Kidney tubule cell (primary cell): ENCODE measurements around the gene ZIC1.

Experiments used
- DNase-seq: peaks from one replicate; pipeline ENCODE4 v3.0.0-alpha.2; 2018; ENCODE audit warnings: low spot score

Gene ZIC1

DNA sequence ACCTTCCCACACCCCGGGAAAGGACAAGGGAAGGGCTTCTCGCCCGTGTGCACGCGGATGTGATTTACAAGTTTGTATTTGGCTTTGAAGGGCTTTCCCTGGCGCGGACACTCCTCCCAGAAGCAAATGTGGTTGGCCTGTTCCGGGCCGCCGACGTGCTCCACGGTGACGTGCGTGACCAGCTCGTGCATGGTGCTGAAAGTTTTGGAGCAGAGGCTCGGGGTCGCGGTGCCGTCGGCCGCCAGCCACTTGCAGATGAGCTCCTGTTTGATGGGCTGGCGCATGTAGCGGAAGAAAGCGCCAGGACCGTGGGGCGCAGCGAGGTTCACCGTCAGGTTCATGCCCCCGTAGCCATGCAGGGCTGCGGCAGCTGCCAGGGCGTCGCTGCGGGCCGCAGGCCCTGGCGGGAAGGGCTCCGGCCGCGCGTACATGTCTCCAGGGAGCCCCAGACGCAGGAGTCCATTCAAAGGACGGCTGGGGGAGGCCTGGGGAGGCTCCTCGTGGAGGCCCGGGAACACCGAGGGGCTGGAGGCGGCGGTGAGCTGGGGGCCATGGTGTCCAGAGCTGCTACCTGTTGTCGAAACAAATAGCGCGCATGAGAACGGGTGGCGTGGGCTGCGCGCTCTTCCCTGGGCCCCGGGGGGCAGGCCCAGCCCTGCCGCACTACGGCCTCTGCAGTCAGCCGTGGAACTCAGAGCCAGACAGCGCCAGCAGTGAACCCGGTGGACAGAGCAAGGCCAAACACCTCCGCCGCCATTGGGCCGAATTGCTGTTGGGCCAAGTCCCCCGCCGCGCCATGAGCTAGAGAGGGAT is 13.1 kb upstream of the ZIC1 start:
- no peak for DNase-seq

DNA sequence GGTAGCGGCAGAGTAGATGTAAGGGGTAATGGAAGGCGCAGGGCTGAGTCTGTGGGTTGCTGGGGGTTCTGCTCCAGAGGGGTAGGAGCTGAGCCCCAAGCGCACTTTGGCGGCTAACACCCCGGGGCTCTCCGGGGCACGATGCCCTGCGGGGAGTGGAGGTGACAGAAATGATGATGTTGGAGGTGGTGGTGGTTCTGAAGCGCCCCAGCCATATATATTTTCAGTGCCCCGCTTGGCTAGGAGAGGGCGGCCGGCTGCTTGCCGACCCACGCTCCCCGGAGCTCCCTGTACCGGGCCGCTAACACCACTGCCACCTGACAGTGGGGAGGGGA is 12.5 kb upstream of the ZIC1 start:
- DNase-seq = no peak

DNA sequence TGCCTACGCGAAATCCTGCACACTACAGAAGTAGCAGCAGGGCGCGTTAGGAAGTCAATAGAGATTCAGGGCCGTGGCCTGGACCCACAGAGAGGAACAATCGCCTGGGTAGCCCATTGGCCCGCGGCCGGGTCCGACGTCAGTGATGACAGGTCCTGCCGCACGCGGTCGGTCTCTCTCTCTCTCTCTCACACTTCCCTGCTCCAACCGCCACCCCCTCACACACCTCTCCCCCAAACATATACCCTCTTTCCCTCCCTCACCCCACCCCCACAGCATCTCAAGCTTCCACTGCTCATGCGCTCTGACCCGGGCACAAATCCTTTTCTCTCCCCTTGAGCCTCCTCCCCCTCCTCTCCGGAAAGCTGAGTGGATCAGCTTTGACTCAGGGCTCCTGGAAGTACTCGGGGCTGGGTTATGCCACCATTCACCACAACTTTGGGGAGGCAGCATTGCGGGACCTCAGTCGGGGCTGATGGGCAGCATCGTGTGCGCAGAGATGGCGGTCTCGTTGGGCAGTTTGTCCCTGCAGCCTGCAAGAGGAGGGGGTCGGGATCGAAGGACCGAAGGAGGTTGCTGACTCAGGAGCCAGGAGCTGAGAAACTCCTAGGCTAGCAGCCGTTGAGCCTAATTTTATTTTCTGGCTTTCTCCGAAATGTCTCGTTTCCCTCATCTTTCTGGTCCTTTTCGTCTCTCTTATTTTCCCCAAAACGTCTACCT is 11.8 kb upstream of the ZIC1 start:
- no peak for DNase-seq

DNA sequence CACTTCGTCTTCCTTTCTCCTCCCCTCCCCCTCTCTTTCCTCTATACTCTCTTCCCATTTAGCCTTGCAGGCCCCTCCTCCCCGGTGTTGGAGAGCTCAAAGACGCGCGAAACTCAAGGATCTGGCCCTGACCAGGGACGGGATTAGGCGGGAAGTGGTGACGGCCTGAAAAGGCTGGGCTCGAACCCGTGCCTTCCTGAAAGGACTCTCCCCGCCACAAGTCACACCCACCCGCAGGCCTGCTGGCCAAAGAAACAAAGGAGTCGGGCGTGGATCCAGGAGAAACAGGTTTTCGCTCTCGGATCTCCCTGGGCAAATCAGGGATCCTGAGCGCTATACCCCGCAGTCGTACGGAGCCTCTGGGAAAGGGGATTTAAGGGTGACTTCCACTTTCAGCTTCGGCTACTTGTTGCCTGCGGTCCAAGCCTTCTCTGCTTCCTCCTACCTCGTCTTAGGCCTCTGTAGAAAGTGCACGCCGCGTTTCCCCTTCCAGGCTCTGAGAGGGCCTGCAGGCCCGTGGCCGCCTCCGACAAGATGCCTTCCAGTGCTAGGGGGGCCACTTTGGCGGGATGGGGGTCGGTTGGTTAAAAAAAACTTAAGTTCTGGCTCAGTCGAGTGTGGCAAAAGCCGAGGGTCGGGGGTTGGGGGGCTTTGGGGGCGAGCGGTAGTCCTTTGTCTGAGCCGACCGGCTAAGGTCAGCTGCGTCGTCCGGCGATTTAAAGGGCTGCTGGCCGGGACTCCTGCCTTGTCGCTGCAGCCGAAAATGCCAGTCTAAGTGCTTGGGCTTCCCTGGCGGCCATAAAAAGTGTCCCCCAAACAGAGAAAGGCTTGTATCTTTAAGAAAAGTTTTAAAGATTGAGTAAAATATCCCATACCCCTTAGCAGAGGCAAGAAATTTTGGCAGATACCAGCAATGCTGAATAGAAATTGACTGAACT is 11.0 kb upstream of the ZIC1 start:
- DNase-seq = no peak

DNA sequence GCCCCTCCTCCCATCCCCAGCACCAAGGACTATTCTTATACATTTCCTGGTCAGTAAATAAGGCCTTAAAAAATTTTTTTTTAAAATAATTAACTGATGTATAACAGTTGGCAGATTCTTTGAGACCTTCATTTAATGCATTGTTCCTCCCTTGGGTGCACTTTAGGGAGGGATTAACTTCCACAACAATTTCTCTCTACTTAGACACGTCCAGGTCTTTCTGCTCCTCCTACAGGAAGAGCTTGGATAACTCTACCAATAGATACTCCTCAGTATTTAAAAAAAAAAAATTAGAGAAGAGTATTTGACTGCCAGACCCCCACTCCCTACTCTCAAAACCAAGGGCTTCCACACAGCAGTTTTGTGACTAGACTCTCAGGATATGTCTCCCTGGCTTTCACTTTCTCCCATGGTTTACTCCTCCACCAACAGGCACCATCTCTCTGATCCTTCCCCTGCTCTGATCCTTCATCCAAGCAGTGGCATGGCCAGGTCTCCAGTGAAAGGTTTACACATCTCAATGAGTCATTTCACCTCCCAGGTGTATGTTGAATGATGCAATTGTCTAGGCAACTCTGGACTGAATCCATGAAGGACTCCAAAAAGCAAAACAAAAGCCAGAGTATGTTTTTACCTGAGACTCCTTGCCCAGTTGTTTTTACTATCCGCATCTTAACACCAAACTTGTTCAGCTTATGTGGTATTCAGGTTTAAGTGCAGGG is 10.2 kb upstream of the ZIC1 start:
- DNase-seq = peak; percentile 24

DNA sequence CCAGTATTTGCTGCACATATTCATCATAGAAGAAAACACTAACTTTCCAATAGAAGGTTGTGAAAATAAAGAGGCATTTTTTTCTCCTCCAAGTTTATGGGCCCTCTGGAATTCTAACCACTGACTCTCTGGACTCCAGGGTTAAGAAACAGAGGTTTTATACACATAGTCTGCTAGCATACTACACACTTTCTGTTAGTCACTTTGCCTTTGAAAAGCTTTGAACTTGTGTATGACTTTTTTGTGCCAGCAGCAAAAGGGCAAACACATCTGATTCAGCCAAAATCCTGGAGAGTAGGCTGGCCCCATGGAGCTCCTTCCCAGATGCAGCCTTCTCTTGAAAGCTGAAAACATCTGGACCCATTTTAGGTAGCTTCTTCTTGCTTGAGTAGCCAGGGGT is 9.1 kb upstream of the ZIC1 start:
- DNase-seq = no peak

DNA sequence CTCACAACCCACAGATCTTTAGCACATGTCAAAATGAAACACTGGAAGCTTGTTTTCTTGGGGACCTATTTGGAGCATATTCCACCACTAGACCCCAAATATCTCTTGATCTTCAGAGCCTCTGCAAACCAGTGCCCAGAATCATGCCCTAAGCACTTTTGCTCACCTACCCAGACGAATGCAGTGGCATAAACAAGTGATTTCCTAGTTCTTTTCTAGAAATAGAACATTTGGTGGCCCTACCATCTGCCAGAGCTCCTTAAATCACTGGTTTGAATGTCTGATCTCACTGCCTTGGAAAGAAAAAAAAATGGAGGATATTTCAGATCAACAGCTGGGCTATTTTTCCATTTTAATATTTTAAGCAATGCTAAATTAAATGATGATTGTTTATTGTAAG is 8.2 kb upstream of the ZIC1 start:
- no peak for DNase-seq

DNA sequence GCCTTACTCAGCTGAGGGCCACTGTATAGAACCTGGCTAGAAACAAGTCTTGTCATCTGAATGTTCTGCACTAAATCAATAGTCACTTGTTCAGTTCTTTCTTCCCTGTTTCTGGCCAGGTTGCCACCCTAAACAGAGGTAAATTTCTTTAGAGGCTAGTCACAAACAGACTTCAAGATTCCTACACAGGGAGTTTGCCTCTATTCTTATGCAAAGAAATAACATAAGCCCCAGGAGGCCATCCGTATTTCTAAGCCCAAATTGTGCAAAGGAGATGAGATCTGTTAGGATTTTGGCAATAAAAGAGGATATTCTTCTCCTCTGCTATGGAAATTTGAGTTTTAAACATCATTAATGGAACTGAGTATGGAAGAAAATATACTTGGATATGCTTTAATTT is 7.7 kb upstream of the ZIC1 start:
- DNase-seq = no peak

DNA sequence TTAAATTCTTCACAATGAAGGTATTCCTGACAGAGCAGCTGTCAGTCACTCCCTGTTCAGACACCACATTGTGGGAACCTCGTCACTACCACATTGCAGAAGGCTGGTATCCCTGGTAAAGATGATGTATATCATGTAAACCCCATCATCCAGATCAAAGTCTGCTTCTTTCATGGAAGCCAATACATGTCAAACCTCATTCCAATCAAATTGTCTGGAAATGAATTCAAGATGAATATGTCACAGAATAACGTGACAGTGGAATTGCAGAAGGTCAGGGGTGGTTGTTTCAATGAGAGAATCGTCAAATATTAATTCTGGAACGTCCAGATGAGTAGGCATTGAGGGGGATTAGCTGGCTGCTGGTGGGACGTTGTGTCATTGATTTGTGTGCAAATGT is 7.0 kb upstream of the ZIC1 start:
- no peak for DNase-seq

DNA sequence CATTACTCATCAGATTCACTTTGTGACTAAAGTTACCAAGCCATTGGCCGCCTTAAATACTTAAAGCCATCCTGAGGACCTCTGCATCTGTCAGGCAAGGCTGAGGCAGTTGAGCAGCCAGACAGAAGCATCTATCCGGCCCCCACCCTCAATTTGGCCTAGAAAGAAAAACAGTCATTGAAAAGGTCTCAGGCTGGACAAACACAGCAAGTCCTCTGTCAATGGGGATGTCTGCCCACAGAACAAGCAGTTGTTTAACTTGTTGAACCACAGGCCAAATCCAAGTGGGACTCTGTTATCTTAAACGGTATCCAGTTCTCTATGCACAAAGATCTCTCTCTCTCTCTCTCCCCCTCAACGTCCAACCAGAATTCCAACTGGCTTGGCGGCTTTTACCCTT is 5.7 kb upstream of the ZIC1 start:
- no peak for DNase-seq

DNA sequence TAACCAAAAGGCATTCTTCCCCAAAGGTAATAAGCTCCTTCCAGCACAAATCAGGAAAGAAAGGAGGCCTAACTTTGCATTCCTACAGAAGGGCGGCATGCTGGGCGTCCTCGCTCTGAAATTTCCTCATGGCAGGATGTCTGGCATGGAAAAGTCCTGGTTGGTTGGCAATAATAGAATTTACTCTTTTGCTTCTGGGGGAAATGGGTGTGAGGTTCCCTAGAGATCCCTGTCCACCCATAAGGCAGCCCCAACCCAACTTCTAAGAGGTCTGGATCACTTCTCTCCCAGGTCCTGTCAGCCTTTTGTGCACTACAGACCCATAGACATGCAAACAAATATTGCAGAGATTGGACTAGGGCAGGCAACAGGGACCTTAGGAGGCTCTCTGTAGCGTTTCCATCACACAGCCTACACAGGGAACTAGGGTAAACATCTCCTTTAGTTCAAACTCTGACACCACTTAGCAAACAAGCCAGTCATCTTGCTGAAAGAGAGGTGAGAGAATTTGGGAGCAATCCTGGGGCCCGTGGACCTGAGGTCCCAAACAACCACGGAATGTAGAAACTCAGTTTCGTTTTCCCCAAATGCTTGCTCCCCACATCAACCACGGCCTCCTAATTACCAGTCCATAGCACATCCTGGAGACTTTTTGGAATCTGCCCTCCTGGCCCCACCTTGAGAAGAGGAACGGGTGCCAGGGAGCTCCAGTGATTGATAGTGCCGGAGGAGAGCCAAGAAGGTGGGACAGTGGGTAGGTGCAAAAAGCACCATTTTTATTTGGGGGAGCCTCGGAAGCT is 5.0 kb upstream of the ZIC1 start:
- DNase-seq = no peak

DNA sequence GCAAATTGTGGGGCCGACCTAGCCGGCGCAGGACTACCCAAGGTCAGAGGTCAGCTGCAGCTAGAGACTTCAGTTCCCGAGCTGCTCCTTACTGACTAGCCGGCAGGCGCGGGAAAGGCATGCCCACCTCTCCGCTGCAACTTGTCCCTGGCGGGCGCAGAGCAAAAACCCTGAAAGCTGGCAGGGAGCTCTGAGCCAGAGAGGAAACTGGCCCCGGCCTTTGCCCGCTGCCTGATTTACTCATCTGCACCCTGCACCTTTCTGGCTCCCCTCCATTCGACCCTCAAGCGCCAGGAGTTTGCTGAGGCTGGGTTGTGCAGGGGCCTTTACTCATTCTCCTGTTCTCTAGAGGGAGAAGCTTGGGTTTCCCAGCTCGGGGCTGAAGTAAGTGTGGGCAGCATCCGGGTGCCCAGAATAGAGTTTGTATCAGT is 4.3 kb upstream of the ZIC1 start:
- no peak for DNase-seq

DNA sequence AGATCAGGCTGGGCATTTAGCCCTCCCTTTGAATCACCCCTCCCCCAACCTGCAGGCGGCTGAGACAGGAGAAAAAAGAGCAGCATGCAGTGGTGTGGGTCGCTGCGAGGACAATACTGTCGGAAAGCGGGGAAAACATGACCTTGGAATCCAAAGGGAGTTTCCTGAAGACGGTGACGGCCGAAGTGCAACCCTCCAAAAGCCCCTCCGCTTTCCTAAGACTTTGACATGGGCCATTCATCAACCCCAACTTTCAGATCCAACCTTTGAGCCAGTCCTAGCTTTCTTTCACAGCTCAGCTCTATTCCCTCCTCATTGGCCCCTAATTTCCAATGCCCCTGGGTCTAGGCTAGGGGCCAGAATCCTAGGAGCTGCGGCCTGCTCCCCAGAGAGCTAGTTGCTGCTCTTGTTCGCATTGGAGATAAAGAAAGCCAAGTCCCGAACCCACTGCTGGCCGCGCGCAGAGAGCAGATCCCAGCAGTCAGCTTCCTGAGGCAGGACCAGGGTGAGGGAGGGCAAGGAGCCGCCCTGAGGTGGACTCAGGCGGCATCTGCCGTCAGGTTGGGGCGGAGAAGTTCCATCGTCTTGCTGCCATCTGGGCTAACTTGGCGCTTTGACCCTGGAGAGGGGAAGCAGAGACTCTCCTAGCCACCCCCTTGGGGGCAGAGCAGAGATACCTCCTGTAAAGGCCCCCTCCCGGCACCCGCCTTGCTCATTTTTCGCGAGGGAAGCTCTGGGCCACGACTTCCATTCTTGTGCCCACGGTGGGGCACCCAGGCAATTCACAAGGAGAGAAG is 3.7 kb upstream of the ZIC1 start:
- DNase-seq = no peak

DNA sequence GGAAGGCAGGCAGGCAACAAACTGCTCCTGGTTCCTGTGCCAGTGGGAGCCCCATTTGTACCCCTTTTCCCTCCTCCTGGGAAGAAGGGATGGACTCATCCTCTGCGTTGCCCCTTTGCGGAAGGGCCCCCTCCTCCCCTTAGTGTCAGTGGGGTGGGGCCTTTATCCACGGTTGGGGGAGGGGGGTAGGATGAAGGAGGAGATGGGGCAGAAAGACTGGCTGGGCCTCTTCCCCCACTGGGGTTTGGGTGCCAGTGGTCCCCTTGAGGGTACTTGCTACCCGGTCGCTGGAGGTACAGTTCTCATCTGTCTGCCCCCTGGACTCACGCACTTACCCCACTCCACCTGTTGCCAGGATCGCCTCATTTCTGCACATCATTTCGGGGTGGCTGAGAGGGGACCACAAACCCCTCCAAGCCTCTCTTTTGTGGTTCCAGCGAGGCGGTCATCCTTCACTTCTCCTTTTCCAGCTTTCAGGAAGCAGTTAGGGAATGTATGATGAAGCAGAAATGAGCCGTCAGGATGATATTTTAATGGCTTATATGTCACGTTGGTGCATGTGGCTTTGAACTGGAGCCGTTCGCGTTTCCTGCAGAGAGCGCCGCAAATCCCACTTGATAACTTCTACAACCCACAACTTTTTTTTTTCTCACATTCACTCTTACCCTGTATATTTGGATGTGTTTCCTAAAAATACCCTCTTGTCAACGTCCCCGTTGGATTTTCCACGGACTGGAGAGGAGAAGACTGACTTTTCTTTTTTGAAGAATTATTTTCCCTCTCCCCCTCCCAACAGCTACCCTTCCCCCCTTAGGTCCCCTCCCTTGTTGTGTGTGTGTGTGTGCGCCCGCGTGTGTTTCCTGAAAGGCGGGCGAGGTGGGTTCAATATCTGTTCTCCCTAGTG is 2.9 kb upstream of the ZIC1 start, which contains the start of gene ZIC4:
Gene ZIC4, minus strand, starts transcription at position 516 of the 904 bp plus-strand sequence. CDS start 3,746 bp downstream, outside the sequence.
- DNase-seq = no peak

DNA sequence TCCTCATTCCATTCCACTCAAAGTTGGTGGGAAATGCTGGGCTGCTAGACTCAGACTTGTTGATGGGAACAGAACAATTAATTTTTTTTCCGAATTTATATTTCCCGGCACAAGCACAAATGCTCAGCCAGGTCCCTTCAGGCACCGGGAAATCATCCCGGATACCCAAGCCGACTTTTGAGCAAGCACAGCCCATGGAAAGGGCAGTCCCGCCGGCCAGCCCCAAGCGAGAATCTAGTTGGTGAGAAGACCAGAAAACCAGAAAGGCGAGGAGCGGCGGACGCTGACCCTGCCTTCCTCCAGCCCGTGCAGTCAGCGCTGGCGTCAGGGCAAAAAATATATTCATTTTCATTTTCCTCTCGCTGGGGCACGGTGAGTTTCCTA is 2.1 kb upstream of the ZIC1 start:
- no peak for DNase-seq

DNA sequence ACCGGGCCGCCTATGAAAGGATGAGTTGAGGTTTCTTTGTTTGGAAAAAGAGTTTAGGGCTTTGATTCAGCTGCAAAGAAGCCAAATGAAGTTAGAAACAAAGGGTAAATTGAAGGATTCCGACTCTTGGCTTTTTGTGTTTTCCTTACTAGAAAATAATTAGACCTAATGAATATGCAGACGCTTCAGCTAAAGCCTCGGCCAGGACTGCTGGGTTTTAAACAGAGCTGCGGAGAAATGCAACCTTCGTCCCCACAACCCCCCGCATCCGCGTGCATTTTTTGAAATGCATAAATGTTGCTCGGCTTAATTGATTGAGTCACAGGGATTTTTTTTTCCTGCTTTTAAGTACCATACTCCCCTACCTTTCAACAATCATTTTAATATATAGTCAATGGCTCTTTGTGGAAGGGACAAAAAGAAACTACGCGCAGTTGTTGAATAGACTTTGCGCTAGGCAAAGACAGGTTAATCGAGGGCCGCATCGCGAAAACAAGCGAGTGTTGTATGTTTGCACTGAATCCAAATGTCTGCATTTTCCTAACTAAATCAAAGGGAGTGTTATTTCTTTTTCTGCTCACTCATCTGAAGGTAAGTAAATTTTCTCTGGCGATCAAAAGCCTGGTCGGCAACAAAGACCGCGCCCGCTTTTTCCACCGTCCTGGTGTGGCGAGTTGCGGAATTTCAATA is 1.5 kb upstream of the ZIC1 start:
- DNase-seq = no peak

DNA sequence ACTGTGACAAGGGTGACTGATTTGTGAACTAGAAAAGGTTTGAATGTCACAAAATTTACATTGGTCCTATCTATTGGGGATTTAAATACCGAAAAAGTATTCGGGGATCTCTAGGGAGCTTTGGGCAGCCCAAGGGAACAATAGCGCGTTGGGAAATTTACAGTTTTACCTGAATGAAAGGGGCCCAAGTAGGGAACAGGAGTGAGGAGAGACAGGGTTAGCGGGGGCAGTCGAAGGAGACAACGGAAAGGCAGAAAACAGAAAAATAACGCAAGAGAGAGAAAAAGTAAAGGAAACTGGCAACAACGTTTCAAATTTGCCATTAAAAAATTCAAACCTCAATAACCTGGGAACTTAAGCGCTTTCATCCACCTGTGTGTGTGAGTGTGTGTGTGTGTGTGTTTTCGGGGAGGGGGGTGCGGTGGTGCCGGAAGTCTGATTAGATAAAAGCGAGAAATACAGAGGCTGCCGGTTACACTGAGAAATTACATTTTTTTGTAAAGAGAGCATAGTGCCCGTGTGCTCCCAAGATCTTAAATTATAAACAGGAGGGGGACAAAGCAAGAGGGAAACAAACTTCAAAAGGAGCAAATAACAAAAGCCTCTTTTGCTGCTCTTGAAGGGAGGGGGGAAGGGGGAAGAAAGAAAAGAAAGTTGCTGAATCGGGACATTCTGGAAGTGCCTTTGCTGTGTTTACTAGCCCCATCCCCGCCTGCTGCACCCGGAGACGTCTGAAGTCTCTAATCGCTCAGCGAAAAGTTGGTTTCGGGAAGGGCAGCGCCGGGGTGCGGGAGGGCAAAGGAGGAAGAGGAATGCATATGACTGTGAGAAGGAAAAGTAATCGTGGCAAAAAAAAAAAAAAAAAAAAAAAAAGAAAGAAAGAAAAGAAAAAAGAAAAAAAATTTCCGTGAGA is 721 bp upstream of the ZIC1 start:
- DNase-seq = no peak
